ENCODE data around the gene TBX5.

TBX5 gene

GRCh38 chr12:114321524-114321923, 84.4 kb downstream of the TBX5 start:
- no peak for DNase-seq (ENCODE audit: low read depth)
- no peak for TF ChIP-seq CTCF (IDR thresholded peaks at IDR 0.05; ENCODE audit: low read length, missing control alignments)
- no peak overlapping the region for H3K4me3 ChIP-seq (replicated peaks; ENCODE audit: low read depth, low read length)

- no peak for DNase-seq (ENCODE audit: low read depth)
- no peak for TF ChIP-seq CTCF (IDR thresholded peaks at IDR 0.05; ENCODE audit: low read length, missing control alignments)
- no peak overlapping the region for H3K4me3 ChIP-seq (replicated peaks; ENCODE audit: low read depth, low read length)
Observed at GRCh38 chr12:114320968-114321367, 85.0 kb downstream of the TBX5 start.

DNA sequence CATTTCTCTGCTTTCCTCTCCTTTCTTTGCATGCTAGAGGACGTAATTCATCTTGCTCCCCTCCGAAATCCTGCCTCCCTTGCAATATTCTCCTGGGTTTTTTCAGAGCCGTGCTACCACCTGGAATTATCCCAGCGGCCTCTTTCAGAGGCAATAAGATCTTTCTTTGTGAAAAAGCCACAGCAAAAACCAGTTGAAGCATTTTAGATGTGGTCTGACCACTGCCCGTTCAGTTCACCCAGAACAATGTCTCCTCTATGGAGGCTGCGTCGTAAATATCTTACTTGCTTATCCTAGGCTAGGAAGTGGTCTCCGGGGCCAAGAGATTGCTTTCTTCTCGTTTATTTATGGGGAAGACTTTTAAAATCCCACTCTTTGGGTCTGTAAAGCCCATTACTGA, 85.8 kb downstream of the TBX5 start:
- TF ChIP-seq CTCF (IDR thresholded peaks at IDR 0.05; ENCODE audit: low read length, missing control alignments) = no peak
- DNase-seq (ENCODE audit: low read depth) = no peak
- no peak overlapping the region for H3K4me3 ChIP-seq (replicated peaks; ENCODE audit: low read depth, low read length)

DNA sequence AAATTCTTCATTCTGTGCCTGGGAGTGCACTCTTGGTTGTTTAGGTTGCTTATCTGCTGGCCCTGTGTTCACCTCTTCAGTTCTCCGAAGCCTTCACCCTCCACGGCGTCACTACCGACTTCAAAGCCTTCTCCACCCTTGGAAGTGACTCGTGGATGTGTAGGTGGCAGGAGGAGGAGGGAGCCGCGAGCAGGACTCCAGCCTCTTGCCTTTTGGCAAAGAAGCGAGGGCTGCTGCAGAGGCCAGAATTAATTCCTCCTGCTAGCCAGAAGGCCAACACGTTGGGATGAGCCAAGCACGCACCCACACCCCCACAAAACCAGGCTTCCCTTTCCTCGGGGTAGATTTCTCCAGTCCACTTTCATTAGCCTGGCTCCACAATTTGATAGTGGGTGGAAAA, 86.5 kb downstream of the TBX5 start:
- no peak for TF ChIP-seq CTCF (IDR thresholded peaks at IDR 0.05; ENCODE audit: low read length, missing control alignments)
- peak; percentile 14 for DNase-seq (ENCODE audit: low read depth)
- no peak overlapping the region for H3K4me3 ChIP-seq (replicated peaks; ENCODE audit: low read depth, low read length)

DNA sequence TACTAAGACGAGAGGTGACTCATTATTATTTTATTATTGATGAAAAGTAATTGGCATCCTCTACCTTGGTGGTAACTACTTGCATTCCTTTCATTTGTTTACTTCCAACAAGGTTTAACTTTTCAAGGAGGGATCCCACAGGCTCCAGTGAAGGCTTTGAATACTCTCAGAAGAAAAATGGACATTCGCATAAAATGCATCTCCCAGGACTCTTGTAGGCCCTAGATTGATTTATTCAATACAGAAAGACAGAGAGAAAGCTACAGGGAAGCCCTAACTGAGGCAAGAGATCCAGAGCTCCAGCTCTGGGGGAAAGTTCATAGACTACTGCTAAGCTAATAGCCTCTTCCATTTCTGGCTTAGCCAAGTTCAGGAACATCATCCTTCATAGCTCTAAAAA, 87.0 kb downstream of the TBX5 start:
- no peak overlapping the region for H3K4me3 ChIP-seq (replicated peaks; ENCODE audit: low read depth, low read length)
- no peak for DNase-seq (ENCODE audit: low read depth)
- TF ChIP-seq CTCF (IDR thresholded peaks at IDR 0.05; ENCODE audit: low read length, missing control alignments) = no peak

GRCh38 chr12:114316076-114316475, 89.9 kb downstream of the TBX5 start:
- no peak overlapping the region for H3K4me3 ChIP-seq (replicated peaks; ENCODE audit: low read depth, low read length)
- no peak for TF ChIP-seq CTCF (IDR thresholded peaks at IDR 0.05; ENCODE audit: low read length, missing control alignments)
- peak; percentile 63 for DNase-seq (ENCODE audit: low read depth)

DNA sequence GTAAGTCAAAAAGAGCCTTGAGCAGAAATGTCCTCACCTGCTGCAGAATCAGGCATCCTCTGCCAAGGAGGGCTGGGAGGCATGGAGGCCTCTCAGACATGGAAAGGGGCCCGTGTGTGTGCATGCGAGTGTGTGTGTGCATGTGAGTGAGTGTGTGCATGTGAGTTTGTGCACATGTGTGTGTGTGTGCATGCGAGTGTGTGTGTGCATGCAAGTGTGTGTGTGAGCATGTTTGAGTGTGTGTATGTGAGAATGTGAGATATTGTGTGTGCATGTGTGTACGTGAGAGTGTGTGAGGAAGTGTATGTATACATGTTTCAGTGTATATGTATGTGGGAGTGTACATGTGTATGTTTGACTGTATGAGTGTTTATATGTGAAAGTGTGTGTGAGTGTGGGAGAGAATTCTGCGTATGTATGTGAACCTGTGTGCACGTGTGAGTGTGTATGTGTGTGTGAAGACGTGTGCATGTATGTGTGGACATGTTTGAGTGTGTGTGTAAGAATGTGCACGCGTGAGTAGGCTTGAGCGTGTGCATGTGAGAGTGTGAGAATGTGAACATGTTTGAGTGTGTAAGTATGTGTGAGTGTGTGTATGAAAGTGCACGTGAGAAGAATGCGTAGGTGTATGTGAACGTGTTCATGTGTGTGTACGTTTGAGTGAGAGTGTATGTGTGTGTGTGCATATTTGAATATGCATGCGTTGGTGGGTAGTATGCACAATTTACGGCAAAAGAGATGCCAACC, 90.8 kb downstream of the TBX5 start:
- no peak overlapping the region for H3K4me3 ChIP-seq (replicated peaks; ENCODE audit: low read depth, low read length)
- DNase-seq (ENCODE audit: low read depth) = no peak
- TF ChIP-seq CTCF (IDR thresholded peaks at IDR 0.05; ENCODE audit: low read length, missing control alignments) = no peak
